ENCODE measurements around the gene SPTBN1.

The SPTBN1 gene

GRCh38 chr2:54638103-54638502 is 182.0 kb downstream of the SPTBN1 start:
- FAIRE-seq: no peak

DNA sequence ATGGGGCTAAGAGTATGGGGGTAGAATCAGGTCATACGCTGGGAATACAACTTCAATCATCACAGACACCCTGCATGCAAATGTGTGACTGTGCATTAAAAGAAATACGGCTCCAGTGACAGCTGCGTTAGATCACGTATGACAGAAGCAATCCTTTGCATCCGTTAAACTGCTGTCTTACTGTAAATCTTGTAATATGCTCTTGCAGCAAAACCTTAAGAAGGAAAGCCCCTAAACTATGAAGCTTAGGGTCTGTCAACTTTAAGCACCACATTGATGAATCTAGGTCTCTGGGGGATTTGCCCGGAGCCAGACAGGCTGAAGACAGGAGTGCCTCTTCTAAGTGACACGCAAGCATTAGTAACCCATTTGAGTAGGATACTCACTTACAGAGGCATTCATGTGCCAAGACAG is 182.7 kb downstream of the SPTBN1 start:
- FAIRE-seq: no peak

DNA sequence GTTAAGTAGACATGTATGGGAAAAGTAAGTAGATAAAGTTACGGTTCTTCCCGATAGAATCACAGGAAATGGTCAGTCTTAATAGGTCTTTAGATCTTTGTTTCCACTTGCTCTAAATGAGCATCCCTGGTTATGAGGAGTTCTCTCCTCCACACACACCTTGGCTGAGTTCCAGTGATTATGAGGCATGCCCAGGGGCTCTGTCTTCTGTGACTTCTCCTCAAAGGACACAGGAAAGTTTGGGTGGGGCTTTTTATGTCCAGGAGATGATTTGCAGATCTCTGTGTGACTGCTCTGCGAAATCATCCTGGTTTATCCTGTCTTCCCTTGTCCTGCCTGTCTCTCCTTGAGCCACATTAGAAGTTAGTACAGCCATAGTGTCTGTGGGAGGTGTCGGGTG is 183.5 kb downstream of the SPTBN1 start:
- FAIRE-seq: no peak

GRCh38 chr2:54640834-54641540 is 184.9 kb downstream of the SPTBN1 start:
- no peak for FAIRE-seq

DNA sequence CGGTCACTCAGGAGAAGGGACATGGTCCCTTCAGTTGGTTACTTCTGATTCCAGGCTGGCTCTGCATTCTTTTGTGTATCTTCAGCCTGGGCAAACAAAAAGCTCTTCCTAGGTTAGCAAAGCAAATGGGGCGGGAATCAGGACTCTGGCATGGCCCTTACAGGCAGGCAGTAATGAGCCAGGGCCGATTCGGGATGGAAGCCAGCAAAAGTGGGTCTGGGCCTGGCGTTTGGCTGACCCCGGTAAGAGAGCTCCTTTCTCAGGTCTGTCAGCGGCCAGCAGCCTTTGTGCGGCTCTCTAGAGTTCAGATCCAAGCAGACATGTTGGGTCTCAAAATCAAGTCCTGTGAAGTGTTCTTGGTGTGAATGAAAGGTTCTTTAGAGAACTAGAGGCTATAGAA is 185.9 kb downstream of the SPTBN1 start:
- no peak for FAIRE-seq

DNA sequence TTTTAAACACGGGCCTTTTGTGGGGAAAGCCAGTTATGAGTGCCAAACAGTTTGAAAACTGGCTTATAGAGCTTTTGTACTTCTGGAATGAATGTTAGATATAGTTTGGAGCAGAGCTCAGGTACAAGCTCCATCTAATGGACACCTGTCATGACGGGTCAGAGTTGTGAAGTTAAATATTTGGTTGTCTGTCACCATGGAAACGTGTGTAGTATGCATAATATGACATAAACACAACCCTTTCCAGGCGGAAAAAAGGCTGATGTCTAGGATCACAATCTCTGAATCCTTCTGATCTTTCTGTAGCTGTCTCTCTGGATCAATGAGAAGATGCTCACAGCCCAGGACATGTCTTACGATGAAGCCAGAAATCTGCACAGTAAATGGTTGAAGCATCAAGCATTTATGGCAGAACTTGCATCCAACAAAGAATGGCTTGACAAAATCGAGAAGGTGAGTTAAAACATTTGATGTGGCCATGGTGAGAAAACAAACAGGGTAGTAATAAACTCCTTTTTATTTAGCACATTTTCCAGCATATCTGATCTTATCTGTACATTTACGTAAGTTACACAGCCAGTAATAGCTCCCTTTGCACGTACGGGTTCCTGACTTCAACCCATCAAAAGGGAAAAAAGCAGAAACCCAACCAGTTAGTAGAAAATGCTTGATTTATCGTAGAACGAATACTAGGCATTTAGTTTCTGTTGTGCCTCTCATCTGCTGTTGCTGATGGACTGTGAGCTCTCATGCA is 186.7 kb downstream of the SPTBN1 start:
- no peak for FAIRE-seq

GRCh38 chr2:54644236-54644635 is 188.1 kb downstream of the SPTBN1 start:
- FAIRE-seq: no peak

DNA sequence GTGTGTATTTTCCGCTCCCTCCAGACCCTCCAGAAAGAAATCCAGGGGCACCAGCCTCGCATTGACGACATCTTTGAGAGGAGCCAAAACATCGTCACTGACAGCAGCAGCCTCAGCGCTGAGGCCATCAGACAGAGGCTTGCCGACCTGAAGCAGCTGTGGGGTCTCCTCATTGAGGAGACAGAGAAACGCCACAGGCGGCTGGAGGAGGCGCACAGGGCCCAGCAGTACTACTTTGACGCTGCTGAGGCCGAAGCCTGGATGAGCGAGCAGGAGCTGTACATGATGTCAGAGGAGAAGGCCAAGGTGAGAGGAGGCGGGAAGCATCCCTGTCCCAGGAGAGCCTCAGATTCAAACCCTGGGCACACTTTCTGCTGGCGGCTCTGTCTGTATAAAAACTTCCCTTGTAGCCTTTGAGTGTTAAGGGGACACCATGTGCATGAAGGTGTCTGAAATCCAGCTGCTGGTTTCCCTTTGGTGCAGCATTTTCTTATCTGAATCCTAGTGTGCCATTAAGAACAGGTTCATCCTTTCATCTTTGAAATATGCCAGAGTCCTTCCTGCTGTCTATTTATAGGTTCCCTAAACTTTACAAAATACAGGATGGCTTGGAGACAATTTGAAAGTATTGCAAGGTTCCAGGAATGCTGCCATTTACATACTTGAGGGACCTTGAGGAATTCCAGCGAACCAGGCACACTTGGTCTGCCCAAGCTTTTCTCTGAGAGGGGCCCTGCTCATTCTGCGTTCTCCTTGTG is 190.2 kb downstream of the SPTBN1 start:
- FAIRE-seq: no peak

DNA sequence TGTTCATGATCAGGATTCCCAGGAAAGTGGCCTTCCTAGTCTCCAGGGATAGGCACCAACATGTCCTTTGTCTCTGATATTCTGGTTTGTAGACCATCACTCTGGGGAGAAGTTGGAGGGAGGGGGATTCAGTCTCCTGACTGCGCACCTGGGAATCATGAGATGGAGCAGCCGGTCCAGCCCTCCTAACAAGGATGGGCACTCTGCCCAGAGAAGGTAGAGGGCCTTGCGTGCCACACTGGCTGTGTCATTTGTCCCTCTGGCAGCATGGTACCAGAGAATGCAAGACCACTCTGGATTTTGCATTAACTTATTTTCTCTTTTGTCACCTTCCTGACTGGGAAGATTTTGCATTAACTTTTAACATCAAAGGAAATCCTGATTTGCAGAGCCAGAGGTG is 192.1 kb downstream of the SPTBN1 start:
- FAIRE-seq: no peak

DNA sequence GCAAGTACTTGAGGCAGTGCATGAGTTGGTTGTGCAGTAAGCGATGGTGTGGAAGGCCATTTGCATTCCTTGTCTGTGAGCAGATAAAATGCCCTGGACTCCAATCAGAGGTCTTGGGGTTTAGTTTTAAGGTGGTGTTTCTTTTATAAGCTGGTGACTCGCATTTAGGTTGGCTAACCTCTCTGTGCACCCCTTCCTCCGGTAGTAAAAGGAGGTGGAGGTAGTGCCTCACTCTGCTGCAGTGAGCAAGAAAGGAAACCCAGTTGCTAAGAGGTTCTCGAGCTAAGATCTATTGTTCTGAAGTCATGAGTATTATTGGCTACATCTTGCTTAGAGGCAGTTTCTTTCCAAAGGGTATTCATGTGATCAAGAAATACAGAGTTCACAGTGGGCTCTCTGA is 193.1 kb downstream of the SPTBN1 start:
- no peak for FAIRE-seq

DNA sequence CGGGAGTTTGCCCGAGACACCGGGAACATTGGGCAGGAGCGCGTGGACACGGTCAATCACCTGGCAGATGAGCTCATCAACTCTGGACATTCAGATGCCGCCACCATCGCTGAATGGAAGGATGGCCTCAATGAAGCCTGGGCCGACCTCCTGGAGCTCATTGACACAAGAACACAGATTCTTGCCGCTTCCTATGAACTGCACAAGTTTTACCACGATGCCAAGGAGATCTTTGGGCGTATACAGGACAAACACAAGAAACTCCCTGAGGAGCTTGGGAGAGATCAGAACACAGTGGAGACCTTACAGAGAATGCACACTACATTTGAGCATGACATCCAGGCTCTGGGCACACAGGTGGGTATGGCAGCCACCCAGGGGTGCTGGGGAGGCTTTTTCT is 193.5 kb downstream of the SPTBN1 start:
- no peak for FAIRE-seq

- FAIRE-seq: no peak
Observed at GRCh38 chr2:54650612-54651011, 194.5 kb downstream of the SPTBN1 start.

DNA sequence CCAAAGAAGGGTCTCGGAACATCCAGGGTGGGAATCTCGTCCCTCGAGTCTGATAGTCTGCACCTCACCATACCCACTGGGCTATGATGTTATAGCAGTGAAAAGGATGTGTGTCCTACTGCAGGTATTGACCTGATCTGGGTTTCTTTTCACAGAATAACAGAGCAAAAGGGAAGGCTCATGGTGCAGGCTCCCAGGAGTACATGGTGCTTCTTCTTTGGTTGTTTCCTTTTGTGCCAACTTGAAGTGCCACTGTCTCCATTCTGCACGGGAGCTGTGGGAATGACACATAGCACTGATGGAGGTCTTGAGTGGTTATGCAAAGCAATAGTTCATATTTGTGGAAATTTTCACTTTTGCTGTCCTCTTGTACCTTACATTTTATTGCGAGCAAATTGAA is 195.2 kb downstream of the SPTBN1 start:
- no peak for FAIRE-seq

GRCh38 chr2:54652540-54652939 is 196.4 kb downstream of the SPTBN1 start:
- no peak for FAIRE-seq

GRCh38 chr2:54653572-54654204 is 197.6 kb downstream of the SPTBN1 start:
- FAIRE-seq: no peak

DNA sequence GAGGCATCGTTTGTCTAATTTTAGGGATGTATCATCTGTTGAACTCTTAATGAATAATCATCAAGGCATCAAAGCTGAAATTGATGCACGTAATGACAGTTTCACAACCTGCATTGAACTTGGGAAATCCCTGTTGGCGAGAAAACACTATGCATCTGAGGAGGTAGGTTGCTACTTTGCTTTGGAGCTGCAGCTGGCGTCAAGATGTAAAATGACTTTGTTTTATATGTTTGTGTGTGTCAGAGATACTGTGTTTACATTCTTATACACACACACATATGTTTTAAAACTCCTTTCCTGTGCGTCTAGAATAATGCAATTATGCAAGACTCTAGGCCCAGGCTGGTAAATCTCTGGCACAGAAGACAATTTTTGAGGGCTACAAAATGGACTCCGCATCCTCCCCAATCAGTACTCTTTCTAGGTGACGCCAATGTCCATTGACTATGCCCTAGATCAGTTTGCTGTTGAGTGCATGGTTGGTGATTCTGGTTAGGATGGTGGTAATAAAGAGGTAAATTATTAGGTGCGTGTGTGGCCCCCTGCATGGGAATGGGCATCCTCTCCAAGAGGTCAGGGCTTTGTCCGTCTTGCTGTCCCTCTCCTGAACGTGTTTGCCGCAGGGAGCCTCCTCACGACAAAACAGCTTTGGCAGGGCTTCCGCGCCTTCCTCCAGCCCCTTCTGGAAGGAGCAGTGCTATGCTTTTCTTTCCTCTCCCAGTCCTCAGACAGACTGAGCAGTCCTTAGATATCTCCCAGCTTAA is 199.1 kb downstream of the SPTBN1 start:
- FAIRE-seq: no peak

DNA sequence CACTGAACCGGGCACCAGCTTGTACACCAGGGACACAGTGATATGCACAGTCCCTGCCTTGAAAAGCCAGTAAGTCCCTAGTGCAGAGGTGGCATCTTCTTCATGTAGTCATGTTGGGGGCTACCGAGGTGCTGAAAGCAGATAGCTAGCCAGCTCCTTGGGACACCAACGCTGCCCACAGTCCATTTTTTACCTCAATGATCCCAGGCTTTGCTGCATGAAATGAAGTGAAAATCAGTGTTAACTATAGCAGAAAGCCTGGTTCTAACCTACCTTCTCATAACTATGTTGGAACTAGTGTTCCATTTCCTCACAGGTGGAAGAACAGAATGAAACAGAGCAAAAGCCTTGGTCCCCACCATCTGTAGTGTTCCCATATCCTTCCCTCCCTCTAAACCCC is 200.7 kb downstream of the SPTBN1 start:
- FAIRE-seq: no peak

DNA sequence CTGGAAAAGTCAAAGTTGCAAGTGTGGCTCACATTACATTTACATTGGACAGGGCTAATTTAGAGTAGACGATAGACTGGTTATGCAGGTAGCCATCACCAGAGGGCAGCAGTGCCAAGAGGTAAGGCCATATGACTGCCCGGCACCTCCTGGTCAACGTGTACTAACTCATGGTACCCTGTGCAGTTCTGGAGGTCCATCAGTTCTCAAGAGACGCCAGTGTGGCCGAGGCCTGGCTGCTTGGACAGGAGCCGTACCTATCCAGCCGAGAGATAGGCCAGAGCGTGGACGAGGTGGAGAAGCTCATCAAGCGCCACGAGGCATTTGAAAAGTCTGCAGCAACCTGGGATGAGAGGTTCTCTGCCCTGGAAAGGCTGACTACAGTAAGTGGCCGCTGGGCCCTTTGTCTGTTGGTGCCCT is 201.5 kb downstream of the SPTBN1 start:
- FAIRE-seq: no peak

DNA sequence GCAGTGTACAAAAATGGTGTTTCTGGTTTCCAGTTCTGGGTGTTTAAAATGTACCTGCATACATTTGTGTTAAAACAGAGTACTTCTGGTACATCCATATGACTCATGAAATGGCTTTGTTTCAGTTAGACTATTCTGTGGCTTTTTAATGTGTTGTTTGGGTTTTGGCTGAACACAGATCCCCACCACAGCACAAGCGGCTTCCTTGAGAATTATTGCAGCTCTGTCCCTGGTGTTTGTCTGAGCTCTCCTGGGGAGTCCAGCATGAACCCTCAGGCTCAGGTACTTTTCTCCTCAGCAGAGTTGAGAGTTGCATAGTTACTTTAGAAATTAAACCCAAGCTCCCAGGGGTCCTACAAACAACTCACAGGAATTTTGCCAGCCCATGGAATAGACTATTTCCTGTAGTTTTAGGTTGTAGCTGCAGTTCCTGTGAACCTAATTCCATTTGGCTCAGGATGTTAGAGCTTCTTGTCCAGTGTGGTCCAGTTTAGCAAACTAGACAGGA is 202.5 kb downstream of the SPTBN1 start:
- no peak for FAIRE-seq

GRCh38 chr2:54659527-54659926 is 203.4 kb downstream of the SPTBN1 start:
- FAIRE-seq: no peak

DNA sequence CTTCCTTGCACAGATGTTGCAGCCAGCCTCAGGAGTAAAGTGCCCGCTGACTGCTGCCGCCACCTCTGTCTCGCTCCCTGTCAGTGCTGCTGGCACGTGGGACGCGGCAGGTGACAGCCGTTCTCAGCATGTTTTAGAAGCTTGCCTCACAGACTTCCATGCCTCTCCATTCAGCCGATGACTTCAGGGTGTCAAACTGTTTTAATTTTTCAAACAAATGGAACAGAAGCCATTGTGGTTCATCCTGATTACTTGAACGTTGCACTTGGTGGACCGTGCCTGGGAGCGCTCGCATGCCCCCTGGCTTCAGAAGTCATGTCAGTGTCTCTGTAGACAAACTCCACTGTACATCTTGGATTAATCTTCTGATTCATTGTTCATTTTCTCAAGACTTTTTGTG is 204.6 kb downstream of the SPTBN1 start:
- no peak for FAIRE-seq

DNA sequence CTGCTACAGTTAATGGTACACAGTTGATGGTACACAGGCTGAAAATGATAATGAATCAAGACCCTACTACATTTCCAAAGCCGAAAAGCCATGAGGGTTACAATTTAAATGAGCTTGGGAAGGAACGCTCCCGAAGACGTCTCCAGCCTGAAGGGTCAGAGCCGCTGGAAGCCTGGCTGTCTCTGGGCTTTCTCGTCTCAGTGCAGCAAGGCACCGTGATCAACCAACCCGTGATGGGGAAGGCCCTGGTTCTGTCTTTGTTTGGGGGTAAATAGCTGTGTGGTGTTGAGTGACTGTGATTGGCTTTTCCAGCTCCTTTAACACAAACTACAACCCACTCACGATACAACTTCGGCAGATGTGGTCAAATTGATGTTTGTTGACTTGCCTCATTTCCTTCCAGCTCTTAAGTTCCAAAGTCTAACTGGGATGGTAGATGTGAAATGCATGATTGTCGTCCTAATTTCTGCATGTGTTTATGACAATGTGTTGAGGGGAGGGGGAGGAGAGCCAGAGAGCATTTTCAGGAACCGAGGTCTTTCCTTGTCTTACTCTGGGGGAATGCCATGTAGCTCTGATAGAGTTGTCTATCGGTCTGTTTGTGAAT is 207.4 kb downstream of the SPTBN1 start:
- no peak for FAIRE-seq
